Hindlimb muscle (tissue), 1 donor: ENCODE data around the gene PHKG2. TPM values are rescaled to one million over a fixed set of nuclear protein-coding genes. Genes with fewer than 3 reads are reported as not detected.

Experiments used
- DNase-seq: peaks from one replicate; pipeline ENCODE4 v3.0.0-alpha.2; 2013
- polyA plus RNA-seq: library from polyadenylated mRNA; unstranded; fragments of 120-200 nt; gene quantifications from one replicate; pipeline ENCODE4 v1.2.1, GENCODE V29; 2013; ENCODE audit not compliant: insufficient read length

Gene PHKG2
- polyA plus RNA-seq, 1 donor = 13.6 TPM

- DNase-seq = peak; percentile 88
Measured at GRCh38 chr16:30775392-30776188, 27.4 kb downstream of the PHKG2 start.

- no peak for DNase-seq
Measured at GRCh38 chr16:30777591-30778297, 29.5 kb downstream of the PHKG2 start.

GRCh38 chr16:30778549-30779244 lies 30.5 kb downstream of the PHKG2 start:
- no peak for DNase-seq

- DNase-seq = no peak
Measured at GRCh38 chr16:30779596-30779995, 31.4 kb downstream of the PHKG2 start.

DNA sequence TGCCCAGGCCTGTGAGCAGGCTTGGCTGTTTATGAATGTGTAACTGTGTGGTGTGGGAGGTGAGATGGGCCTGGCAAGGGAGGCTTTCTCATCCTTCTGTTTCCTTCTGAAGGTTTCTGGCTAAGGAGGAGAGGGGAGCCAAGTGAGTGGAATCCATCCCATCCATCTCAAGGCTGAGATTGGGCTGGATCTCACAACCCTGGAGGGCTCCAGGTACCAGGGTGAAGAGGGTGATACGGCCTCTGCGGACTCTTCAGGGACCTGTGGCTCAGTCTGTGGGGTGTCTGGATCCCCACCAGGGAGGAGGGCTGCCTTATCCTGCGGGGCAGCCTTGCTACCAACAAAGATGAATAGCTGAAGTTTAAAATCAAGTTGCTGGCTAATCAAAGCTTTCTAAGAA lies 31.8 kb downstream of the PHKG2 start:
- DNase-seq = no peak

GRCh38 chr16:30780549-30780948 lies 32.3 kb downstream of the PHKG2 start:
- DNase-seq = no peak

DNA sequence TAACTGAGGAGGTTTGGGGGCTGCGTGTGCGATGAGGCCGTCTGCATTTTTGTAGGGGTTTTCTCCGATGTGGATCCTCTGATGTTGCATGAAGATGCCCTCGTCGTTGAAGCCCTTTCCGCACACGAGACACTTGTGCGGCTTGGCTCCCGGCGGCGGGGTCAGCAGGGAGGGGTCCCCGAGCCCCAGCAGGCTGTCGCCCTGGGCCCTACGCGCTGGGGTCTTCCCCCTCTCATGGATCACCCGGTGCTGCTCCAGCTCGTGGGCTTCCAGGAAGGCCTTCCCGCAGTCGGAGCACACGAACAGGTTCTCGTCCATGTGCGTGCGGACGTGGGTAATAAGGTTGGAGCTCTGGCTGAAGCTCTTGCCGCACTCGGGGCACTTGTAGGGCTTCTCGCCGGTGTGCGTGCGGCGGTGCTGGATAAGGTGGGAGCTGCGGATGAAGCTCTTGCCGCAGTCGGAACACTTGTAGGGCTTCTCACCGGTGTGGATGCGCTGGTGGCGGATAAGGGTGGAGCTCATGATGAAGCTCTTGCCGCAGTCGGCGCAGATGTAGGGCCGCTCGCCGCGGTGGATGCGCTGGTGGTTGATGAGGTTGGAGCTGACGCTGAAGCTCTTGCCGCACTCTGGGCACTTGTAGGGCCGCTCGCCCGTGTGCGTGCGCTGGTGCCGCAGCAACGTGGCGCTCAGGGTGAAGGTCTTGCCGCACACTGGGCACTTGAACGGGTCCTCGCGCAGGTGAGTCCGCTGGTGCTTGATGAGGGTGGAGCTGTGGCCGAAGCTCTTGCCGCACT lies 34.5 kb downstream of the PHKG2 start:
- no peak for DNase-seq

GRCh38 chr16:30783280-30784109 lies 35.3 kb downstream of the PHKG2 start:
- DNase-seq = no peak

DNA sequence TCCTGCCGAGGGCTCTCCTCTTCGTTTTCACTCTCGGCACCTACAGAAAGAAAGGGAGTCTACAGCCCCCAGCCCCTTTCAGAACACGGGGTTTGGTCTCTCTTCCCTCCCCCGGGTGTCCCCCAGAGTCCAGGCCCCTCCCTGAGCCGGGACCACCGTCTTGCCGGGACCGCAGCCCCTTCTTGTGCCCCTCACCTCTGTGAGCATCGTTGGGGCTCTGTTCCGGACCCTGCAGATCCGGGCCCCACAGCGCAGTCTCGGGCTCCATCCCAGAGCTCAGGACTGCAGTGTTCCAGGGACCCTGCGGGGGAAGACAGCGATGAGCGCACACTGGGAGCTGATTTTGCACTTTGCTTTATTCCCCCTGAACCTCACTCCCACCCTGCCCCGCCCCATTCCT lies 36.0 kb downstream of the PHKG2 start:
- DNase-seq = no peak

- no peak for DNase-seq
Measured at GRCh38 chr16:30785126-30786106, 37.2 kb downstream of the PHKG2 start.

- DNase-seq = no peak
Measured at GRCh38 chr16:30786115-30786935, 38.1 kb downstream of the PHKG2 start.

DNA sequence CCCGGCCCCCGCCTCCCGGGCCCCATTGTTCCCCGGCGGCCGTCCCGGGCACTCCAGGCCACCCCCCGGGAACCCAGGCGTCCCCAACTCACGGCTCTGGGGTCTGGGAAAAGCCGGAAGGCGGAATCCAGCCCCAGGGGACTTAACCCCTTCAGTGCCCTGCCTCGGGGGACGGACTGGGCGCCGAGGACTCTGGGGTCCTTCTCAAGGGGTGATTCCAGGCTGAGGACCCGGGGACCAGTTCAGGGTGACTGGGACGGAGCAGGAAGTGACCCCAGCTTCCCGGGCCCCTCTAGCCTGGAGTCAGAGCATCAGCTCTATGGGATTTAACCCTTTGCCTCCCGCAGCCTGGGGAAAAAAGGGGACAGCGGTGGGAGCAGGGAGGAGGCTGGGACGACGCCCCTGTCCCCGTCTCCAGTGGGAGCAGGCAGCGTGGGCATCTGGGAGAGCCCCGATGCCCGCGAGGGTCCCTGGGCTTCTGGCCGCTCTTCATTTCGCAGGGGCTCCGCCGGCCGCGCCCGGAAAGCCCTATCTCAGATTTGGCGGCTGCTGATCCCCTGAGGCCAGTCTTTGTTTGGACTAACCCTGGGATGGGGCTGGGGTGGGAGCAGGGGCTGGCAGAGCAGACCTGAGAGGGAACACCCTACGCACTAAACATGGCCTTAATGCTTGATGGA lies 38.8 kb downstream of the PHKG2 start, which contains the start of gene ZNF629:
ZNF629 (minus strand) TSS at position 270 of the 677 bp plus-strand sequence. CDS start 2,723 bp downstream, outside the sequence.
- peak; percentile 84 for DNase-seq

DNA sequence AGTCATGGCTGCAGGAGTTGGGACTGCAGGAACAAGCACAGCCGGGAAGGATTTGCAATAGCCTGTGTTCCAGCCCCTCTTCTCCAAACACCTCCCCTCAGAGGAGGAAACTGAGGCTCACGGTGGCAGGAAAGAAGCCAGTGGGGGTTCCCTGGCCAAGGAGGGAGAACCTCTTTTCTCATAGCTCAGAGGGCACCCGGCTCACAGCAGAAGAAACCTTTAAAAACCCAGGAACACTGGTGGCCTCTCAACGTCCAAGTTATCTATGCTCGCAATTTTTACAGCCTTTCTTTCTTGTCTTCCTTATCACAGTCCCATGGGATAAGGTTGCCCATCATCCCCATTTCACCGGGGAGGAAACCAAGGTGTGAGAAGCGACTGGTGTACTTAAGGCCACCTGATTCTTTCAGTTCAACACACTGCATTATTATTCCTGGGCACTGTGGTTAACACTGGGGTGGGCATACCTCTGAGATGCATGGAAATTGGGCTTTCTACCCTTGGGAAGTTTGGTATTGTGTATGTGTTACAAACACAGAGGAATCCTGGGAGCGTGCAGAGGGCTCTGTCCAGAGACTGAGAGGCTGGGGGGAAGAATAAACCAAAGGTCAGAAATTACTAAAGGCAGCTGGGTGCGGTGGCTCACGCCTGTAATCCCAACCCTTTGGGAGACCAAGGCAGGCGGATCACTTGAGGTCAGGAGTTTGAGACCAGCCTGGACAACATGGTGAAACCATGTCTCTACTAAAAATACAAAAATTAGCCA lies 39.6 kb downstream of the PHKG2 start:
- DNase-seq = no peak

GRCh38 chr16:30793508-30794069 lies 45.4 kb downstream of the PHKG2 start:
- no peak for DNase-seq

DNA sequence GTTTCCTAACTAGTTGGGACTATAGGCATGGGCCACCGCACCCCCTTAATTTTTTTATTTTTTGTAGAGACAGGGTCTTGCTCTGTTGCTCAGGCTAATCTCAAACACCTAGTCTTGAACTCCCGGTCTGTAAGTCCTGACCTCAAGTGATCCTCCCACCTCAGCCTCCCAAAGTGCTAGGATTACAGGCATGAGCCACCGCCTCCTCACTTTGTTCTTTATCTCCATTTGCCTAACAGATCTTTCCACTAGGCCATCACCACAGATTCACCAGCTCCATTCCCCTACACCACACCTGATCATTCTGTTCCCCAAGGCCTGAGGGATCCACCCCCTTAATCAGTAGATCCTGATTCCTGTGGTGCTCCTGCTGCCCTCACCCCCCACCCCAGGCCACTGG lies 46.4 kb downstream of the PHKG2 start:
- DNase-seq = no peak

- no peak for DNase-seq
Measured at GRCh38 chr16:30797670-30798309, 49.6 kb downstream of the PHKG2 start.
